ENCODE data around the gene SMDT1.

SMDT1 gene, protein sequence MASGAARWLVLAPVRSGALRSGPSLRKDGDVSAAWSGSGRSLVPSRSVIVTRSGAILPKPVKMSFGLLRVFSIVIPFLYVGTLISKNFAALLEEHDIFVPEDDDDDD

DNA sequence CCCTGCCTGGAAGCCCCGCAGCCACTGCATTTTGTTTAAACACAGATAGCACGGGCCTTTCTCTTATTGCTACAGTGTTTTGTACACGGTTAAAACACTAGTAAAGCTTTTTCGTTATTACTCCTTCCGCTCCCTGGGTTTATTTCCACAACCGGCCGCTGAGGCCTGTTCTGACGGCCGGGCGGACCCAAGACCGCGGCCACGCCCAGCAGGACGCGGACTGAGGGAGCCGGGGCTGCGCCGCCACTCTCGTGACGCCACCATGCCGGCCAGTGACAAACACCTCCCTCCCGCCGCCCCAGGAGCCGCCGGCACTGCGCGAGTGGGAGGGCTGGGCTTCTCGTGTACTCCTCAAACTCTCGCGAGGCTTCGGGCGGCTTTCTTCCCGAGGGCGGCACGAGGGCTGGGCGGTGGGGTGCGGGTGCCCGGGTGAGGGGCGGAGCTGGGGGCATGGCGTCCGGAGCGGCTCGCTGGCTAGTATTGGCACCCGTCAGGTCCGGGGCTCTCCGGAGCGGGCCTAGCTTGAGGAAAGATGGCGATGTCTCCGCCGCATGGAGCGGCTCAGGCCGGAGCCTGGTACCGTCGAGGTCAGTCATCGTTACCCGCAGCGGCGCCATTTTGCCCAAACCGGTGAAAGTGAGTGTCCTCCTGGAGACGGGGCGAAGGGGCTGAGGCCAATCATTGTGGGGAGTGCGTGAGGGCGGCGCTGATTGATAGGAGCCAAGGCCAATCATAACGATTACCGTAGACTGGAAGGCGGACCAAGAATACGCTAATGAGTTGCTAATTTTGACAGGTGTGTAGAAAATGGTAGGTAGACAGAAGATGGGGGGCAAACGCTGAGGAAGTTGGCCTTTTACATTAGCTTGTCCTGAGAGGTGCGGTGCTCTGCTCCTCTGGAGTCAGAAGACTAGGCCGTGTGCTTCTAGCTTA is at the start of gene SMDT1:
TSS of gene SMDT1 (plus strand) at position 382 of the 933 bp plus-strand sequence. CDS start at position 451, 69 bp downstream.
- peak within 1 kb of the TSS; percentile 55 for H3K4me3 ChIP-seq (ENCODE audit: low read length)
- peak; percentile 99 for DNase-seq (ENCODE audit: low read depth)
- TF ChIP-seq, protein P1, sequence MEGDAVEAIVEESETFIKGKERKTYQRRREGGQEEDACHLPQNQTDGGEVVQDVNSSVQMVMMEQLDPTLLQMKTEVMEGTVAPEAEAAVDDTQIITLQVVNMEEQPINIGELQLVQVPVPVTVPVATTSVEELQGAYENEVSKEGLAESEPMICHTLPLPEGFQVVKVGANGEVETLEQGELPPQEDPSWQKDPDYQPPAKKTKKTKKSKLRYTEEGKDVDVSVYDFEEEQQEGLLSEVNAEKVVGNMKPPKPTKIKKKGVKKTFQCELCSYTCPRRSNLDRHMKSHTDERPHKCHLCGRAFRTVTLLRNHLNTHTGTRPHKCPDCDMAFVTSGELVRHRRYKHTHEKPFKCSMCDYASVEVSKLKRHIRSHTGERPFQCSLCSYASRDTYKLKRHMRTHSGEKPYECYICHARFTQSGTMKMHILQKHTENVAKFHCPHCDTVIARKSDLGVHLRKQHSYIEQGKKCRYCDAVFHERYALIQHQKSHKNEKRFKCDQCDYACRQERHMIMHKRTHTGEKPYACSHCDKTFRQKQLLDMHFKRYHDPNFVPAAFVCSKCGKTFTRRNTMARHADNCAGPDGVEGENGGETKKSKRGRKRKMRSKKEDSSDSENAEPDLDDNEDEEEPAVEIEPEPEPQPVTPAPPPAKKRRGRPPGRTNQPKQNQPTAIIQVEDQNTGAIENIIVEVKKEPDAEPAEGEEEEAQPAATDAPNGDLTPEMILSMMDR (IDR thresholded peaks at IDR 0.05; ENCODE audit: insufficient read depth, low read depth, low read length, missing control alignments), result no peak

DNA sequence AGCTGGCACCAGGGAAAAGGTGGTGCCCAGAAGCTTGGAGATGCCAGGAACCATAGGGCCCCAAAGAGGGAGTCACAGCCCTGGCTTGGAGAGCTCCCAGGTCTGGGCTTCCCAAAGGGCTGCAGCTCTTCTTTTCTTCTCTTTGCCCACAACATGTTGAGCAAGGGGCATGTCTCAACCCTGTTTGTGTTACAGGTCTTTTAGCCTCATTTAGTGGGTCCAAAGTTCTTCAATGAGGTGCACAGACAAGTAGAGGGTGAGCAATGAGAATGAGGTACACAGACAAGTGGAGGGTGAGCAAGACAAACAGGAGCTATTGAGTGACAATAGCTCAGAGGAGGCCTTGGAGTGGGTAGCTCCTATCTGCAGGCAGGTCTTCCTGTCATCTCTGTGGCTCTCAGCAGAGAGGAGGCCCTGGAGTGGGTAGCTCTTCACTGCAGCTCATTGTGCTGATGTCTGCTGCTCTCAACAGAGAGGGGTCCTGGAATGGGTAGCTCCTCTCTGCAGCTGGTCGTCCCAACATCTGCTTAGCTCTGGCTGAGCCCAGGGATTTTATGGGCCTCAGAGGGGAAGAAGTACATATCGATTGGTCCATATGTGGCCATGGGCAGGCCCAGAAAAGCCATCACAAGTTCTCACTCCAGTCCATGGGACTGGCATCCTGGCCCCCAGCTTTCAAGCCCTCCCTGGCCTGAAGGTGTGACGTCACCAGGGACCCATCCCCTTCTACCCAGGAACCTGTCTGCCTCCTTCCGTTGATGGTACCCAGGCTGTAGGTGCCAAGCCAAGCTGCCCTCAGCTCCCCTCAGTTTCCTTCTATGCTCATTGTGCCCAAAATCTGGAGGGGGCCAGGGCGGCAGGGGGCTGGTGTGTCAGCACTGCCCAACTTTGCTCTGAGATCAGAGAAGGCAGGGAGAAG is 46.0 kb upstream of the SMDT1 start:
- DNase-seq (ENCODE audit: low read depth), result no peak
- no peak overlapping the region for H3K4me3 ChIP-seq (ENCODE audit: low read length)
- TF ChIP-seq, protein P1 (IDR thresholded peaks at IDR 0.05; ENCODE audit: insufficient read depth, low read depth, low read length, missing control alignments), result no peak

DNA sequence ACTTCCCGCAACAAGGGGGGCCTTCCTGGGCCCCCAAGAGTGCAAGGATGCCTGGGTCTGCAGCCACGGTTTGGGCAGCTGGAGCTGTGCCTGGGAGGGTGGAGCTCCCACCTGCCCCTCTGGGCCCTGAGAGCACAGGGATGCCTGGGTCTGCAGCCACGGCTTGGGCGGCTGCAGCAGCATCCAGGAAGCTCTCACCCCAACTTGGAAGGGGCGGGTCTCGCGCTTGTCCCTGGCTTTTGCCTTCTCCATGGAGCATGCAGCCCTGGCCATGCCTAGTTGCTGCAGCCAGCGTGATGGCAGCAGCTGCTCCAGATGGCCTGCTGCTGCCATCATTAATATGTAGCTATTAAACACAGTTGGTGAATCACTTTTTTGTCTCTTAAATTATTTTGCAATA is 44.2 kb upstream of the SMDT1 start:
- TF ChIP-seq, protein P1 (IDR thresholded peaks at IDR 0.05; ENCODE audit: insufficient read depth, low read depth, low read length, missing control alignments), result no peak
- no peak overlapping the region for H3K4me3 ChIP-seq (ENCODE audit: low read length)
- DNase-seq (ENCODE audit: low read depth), result no peak

DNA sequence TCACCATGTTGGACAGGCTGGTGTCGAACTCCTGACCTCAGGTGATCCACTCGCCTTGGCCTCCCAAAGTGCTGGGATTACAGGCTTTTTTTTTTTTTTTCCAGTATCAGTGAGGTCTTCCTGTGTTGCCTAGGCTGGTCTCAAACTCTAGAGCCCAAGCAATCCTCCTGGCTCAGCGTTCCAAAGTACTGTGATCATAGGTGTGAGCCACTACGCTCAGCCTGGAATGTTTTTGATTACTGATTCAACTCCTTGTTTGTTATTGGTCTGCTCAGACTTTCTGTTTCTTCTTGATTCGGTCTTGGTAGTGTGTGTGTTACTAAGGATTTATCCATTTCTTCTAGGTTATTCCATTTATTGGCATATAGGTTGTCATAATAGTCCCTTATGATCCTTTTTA is 40.2 kb upstream of the SMDT1 start:
- TF ChIP-seq, protein P1 (IDR thresholded peaks at IDR 0.05; ENCODE audit: insufficient read depth, low read depth, low read length, missing control alignments), result no peak
- peak; percentile 30 for DNase-seq (ENCODE audit: low read depth)
- H3K4me3 ChIP-seq (ENCODE audit: low read length), result no peak overlapping the region

DNA sequence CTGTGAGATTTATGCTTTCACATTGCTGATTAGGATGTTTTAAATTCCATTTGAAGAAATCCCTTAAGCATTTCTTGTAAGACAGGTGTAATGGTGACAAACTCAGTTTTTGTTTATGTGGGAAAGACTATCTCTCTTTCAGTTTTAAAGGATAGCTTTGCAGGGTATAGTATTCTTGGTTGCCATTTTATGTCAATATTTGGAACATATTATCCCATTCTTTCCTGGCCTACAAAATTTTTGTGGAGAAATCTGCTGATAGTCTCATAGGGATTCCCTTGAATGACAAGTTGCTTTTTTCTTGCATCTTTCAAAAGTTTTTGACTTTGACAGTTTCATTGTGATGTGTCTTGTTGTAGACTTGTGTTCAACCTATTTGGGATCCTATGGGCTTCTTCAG is 37.7 kb upstream of the SMDT1 start:
- TF ChIP-seq, protein P1 (IDR thresholded peaks at IDR 0.05; ENCODE audit: insufficient read depth, low read depth, low read length, missing control alignments), result no peak
- H3K4me3 ChIP-seq (ENCODE audit: low read length), result no peak overlapping the region
- DNase-seq (ENCODE audit: low read depth), result no peak

DNA sequence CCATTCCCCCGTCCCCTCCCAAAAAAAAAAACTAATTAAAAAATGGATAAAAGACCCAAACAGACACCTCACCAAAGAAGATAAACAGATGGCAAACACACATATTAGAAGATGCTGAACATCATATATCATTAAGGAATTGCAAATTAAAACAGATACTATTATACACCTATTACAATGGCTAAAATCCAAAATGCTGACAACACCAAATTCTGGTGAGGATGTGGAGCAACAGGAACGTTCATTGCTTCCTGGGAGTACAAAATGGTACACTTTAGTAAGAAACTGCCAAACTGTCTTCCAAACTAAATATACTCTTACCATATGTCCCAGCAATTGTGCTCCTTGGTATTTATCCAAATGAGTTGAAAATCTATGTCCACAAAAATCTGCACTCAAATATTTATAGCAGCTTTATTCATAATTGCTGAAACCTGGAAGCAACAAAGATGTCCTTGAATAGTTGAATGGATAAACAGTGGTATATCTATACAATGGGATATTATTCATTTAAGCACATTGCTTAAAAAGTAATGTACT is 28.8 kb upstream of the SMDT1 start:
- no peak for DNase-seq (ENCODE audit: low read depth)
- TF ChIP-seq, protein P1 (IDR thresholded peaks at IDR 0.05; ENCODE audit: insufficient read depth, low read depth, low read length, missing control alignments), result no peak
- H3K4me3 ChIP-seq (ENCODE audit: low read length), result no peak overlapping the region
